ENCODE data around the gene HNRNPUL1.

DNA sequence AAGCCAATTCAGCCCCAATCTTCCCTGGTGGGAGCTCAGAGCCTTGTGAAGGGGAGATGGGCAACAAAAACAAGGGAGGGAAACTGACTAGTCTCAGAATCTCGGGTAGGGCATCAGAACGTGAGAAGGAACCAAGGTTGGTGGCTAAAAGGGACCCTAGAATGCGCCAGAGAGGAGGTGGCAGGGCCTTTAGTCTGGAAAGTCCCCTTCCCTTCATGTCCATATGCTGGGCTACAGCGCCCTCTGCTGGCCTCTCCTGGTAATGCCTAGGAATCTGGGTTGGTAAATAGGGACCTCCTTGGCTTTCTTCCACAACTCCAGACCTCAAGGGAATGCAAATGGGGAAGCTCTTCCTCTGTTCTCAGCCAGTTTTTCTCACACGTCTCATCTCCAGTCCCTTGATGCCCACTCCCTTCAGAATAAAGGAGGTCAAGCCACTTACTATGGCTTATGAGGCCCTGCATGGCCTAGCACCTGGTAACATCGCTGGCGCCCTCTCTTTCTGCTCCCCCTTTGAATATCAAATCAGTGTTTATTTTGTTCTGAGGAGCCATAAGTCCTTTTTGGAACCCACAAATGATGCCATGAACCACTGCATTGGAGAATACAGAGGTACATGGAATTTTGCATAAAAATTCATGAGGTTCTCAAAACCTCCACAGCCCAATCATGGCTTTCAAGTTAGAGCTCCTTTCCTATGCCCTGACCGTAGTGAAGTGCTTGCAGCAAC lies 44.4 kb downstream of the HNRNPUL1 start:
- TF ChIP-seq POLR2A (IDR thresholded peaks at IDR 0.05; ENCODE audit: low read depth, low read length) (no peak), CTCF (IDR thresholded peaks at IDR 0.05; ENCODE audit: extremely low read depth in 1 of 2, insufficient read depth in 1 of 2, low read depth in 1 of 2, low read length in 2 of 2) (peak; percentile 93 to 98), MAX (IDR thresholded peaks at IDR 0.05; ENCODE audit: insufficient read depth, insufficient read length) (no peak)

Measured in endothelial cell of umbilical vein (primary cell).